K562 (cell line): Measurements from ENCODE around the gene NABP2. TPM values are rescaled to one million over a fixed set of nuclear protein-coding genes. Genes with fewer than 3 reads are reported as not detected.

Experiments
- CUX1 ChIP-seq: fragments of 200-800 bp; sonication (Bioruptor generic); IDR thresholded peaks from 2 replicates; pipeline ENCODE4 v1.6.1; 2016; ENCODE audit warnings: missing genetic modification characterization, missing compliant biosample characterization
- FOXA3 ChIP-seq, 2 experiments: fragments of 450-650 bp in 1 of 2; sonication (generic) in 1 of 2; formaldehyde crosslinking; IDR thresholded peaks in 1 of 2; conservative IDR thresholded peaks in 1 of 2; 2 replicates each; pipeline versions ENCODE4 v1.4.0 to v1.8.0; 2020 to 2022; ENCODE audit warnings: mild to moderate bottlenecking in 2 of 2, missing genetic modification reagents in 1 of 2
- HMGN3 ChIP-seq: IDR thresholded peaks from 2 replicates; pipeline ENCODE4 v1.6.1; 2011; ENCODE audit warnings: borderline replicate concordance, low read depth, mild to moderate bottlenecking, mixed read lengths, low read length; ENCODE audit not compliant: insufficient read length; ENCODE audit errors: extremely low read depth
- ILK ChIP-seq: fragments of 450-650 bp; IDR thresholded peaks from 2 replicates; pipeline ENCODE4 v1.6.1; 2016; ENCODE audit warnings: missing genetic modification characterization, low read depth, mild to moderate bottlenecking, missing compliant biosample characterization, moderate library complexity, borderline replicate concordance
- KAT2B ChIP-seq: IDR thresholded peaks from one replicate; pipeline ENCODE4 v1.6.1; 2012; ENCODE audit warnings: low read depth, mild to moderate bottlenecking, control low read depth, inconsistent platforms, low read length, moderate library complexity
- KAT8 ChIP-seq: fragments of 450-650 bp; IDR thresholded peaks from 2 replicates; pipeline ENCODE4 v1.6.1; 2016; ENCODE audit warnings: low read depth, mild to moderate bottlenecking
- KDM1A ChIP-seq, 2 experiments: fragments of 450-650 bp; IDR thresholded peaks; 2 replicates each; pipeline ENCODE4 v1.6.1; 2016; ENCODE audit warnings: mild to moderate bottlenecking in 2 of 2
- MEF2A ChIP-seq: IDR thresholded peaks from 2 replicates; pipeline ENCODE4 v1.6.1; 2011; ENCODE audit warnings: low read depth, mild to moderate bottlenecking, low read length, moderate library complexity; ENCODE audit not compliant: control insufficient read depth
- POLR2AphosphoS5 ChIP-seq: IDR thresholded peaks from 2 replicates; pipeline ENCODE4 v1.6.1; 2011; ENCODE audit warnings: mild to moderate bottlenecking, low read depth, low read length, moderate library complexity; ENCODE audit not compliant: control insufficient read depth, insufficient read depth
- POLR2H ChIP-seq: IDR thresholded peaks from 2 replicates; pipeline ENCODE4 v1.6.1; 2016; ENCODE audit warnings: missing genetic modification characterization, low read depth, mild to moderate bottlenecking, control low read depth, missing compliant biosample characterization, moderate library complexity
- RAD51 ChIP-seq: fragments of 450-650 bp; IDR thresholded peaks from 2 replicates; pipeline ENCODE4 v1.7.1; 2016; ENCODE audit warnings: low read depth, mild to moderate bottlenecking, borderline replicate concordance
- SMAD4 ChIP-seq: fragments of 250-450 bp; sonication (Bioruptor Pico); conservative IDR thresholded peaks from 2 replicates; pipeline ENCODE4 v1.8.0; 2021; ENCODE audit warnings: inconsistent platforms, mild to moderate bottlenecking, moderate library complexity
- SMARCB1 ChIP-seq: IDR thresholded peaks from 2 replicates; pipeline ENCODE4 v1.6.1; 2011; ENCODE audit warnings: improper control_type of control experiment, low read depth; ENCODE audit not compliant: insufficient read length
- SUPT5H ChIP-seq: fragments of 450-650 bp; IDR thresholded peaks from 2 replicates; pipeline ENCODE4 v1.6.1; 2016
- UBTF ChIP-seq, 2 experiments: IDR thresholded peaks; 2 replicates each; pipeline ENCODE4 v1.6.1; 2012; ENCODE audit warnings: improper control_type of control experiment in 2 of 2, low read depth in 2 of 2, low read length in 2 of 2, borderline replicate concordance in 1 of 2
- WHSC1 ChIP-seq: IDR thresholded peaks from one replicate; pipeline ENCODE4 v1.6.1; 2012; ENCODE audit warnings: low read length, control low read depth, inconsistent platforms
- YBX1 ChIP-seq: fragments of 450-650 bp; IDR thresholded peaks from 2 replicates; pipeline ENCODE4 v1.7.1; 2016; ENCODE audit warnings: mild to moderate bottlenecking
- ZNF175 ChIP-seq: fragments of 200-800 bp; sonication (Bioruptor generic); IDR thresholded peaks from 2 replicates; pipeline ENCODE4 v1.6.1; 2016; ENCODE audit warnings: low read depth, mild to moderate bottlenecking, missing genetic modification characterization, missing compliant biosample characterization
- ZNF444 ChIP-seq: fragments of 250-450 bp; sonication (Bioruptor Pico); IDR thresholded peaks from 2 replicates; pipeline ENCODE4 v1.4.0; 2020; ENCODE audit warnings: mild to moderate bottlenecking, moderate library complexity
- polyA plus RNA-seq, 8 experiments: library from polyadenylated mRNA; depleted of rRNA in 4 of 8; stranded (reverse) in 5 of 8; unstranded in 3 of 8; fragments of >200 nt; fragmentation: Nextera tagmentation in 2 of 8; fragmentation: Illumina TruSeq in 1 of 8; extraction: Ambion mirVana in 2 of 8; extraction: Trizol in 1 of 8; gene quantifications; 2 replicates each; pipeline versions ENCODE4 v1.2.1 to v1.2.3, GENCODE V29; 2011 to 2014; ENCODE audit warnings: inconsistent platforms in 1 of 8, missing spikeins in 1 of 8
- total RNA-seq, 7 experiments: library from RNA; depleted of rRNA in 6 of 7; stranded (reverse); fragments of >200 nt in 6 of 7; fragmentation: Illumina TruSeq in 2 of 7; extraction: Trizol in 2 of 7; gene quantifications; 2 replicates each; pipeline versions ENCODE4 v1.2.1 to v1.2.3, GENCODE V29; 2011 to 2021; ENCODE audit warnings: low replicate concordance in 1 of 7
- TF ChIP-seq, protein P1 (sequence below): sonication (generic); formaldehyde crosslinking; IDR thresholded peaks from 2 replicates; pipeline ENCODE4 v1.8.1; 2022; ENCODE audit warnings: missing genetic modification reagents

NABP2 gene
- total and polyA plus RNA-seq, 9 of the 15 experiments (the other 6 are each of a cell fraction or from before 2014, with no cell fraction given): 11.3 to 60.6 (median 43.5) TPM

DNA sequence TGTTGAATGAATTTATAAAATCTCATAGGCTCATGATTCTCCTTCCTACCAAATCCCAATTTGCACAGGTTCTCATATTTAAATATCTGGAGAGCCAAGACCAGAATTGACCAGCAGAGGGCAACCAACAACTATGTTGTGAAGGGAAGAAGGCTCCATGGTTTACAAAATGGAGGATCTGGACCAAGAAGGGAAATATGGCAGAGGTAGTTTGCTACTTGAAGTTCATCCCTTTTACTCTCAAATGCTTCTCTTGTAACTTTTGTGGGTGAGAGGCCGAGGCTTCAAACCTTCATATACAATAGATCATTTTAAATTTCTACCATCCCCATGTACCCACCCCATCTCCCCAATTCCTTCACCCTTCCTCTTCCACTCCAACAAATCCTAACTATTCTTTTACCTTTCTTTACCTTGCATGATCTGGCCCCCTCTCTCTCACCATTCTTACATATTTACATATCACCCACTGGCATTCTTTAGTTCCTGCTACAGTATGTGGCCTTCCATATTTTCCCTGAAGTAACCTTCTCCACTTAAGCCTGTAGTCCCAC is 31.0 kb upstream of the NABP2 start (continued):
- TF ChIP-seq UBTF (IDR thresholded peaks at IDR 0.05; ENCODE audit: borderline replicate concordance in 1 of 2, low read depth in 2 of 2, low read length in 2 of 2) (no peak), KDM1A (IDR thresholded peaks at IDR 0.05) (no peak), KAT8 (peak; percentile 90), ZNF175 (CRISPR knock-in tag) (no peak), ILK (tag) (no peak), YBX1 (no peak), SMARCB1 (no peak), WHSC1 (no peak), POLR2H (tag) (peak; percentile 41; the same call in 1 of the 2 replicates), FOXA3 (CRISPR knock-in tag; conservative IDR thresholded peaks at IDR 0.05 in 1 of 2, IDR thresholded peaks at IDR 0.05 in 1 of 2) (no peak), CUX1 (no peak), KAT2B (no peak), SUPT5H (no peak), POLR2AphosphoS5 (no peak), HMGN3 (no peak), MEF2A (no peak), RAD51 (no peak), ZNF444 (CRISPR knock-in tag) (no peak), SMAD4 (no peak)
- TF ChIP-seq, protein P1, sequence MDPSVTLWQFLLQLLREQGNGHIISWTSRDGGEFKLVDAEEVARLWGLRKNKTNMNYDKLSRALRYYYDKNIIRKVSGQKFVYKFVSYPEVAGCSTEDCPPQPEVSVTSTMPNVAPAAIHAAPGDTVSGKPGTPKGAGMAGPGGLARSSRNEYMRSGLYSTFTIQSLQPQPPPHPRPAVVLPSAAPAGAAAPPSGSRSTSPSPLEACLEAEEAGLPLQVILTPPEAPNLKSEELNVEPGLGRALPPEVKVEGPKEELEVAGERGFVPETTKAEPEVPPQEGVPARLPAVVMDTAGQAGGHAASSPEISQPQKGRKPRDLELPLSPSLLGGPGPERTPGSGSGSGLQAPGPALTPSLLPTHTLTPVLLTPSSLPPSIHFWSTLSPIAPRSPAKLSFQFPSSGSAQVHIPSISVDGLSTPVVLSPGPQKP (CRISPR knock-in tag): no peak
